PC-9 (cell line): Measurements from ENCODE around the gene GHRH. TPM values are rescaled to one million over a fixed set of nuclear protein-coding genes. Genes with fewer than 3 reads are reported as not detected.

Source experiments
- BruUV-seq: library from RNA; stranded (reverse); fragments of 400-500 nt; replicated peaks from 2 replicates; lab custom pipeline; 2021; lab: Mats Ljungman, UMichigan
- CTCF ChIA-PET: fragments of 300-600 bp; sonication (Branson Sonifier 250); formaldehyde crosslinking; loops from one replicate; lab custom pipeline; 2022; ENCODE audit warnings: antibody characterized with exemption; lab: Charles Lee
- POLR2A ChIA-PET: fragments of 300-600 bp; sonication (Branson Sonifier 250); formaldehyde crosslinking; loops from one replicate; lab custom pipeline; 2022; ENCODE audit warnings: antibody characterized with exemption; ENCODE audit not compliant: unreplicated experiment; lab: Charles Lee
- DNase-seq, 2 experiments: peaks; one replicate each; pipeline versions ENCODE4 v3.0.0 to v3.0.0-alpha.2; 2015 to 2022; ENCODE audit warnings: mixed read lengths in 1 of 2
- H2AFZ ChIP-seq: fragments of 200-600 bp; sonication (generic); 2 replicates; pipeline ENCODE4 v1.8.1; 2017; ENCODE audit warnings: antibody characterized with exemption
- H3F3A ChIP-seq: fragments of 200-600 bp; sonication (generic); 2 replicates; pipeline ENCODE4 v1.8.1; 2017; ENCODE audit warnings: antibody characterized with exemption, mild to moderate bottlenecking, low read depth; ENCODE audit not compliant: insufficient read depth
- H3K27ac ChIP-seq: fragments of 200-600 bp; sonication (generic); 2 replicates; pipeline ENCODE4 v1.6.1; 2016; ENCODE audit warnings: mixed run types
- H3K27me3 ChIP-seq: fragments of 200-600 bp; sonication (generic); 2 replicates; pipeline ENCODE4 v1.6.1; 2016; ENCODE audit warnings: low read depth, mixed run types; ENCODE audit not compliant: insufficient read depth
- H3K36me3 ChIP-seq: fragments of 200-600 bp; sonication (generic); 2 replicates; pipeline ENCODE4 v1.6.1; 2016; ENCODE audit warnings: low read depth, mixed run types
- H3K4me1 ChIP-seq: fragments of 200-600 bp; sonication (generic); replicated peaks from 2 replicates; pipeline ENCODE4 v1.6.1; 2016; ENCODE audit warnings: mixed run types; ENCODE audit not compliant: insufficient read depth
- H3K4me2 ChIP-seq: fragments of 200-600 bp; sonication (generic); 2 replicates; pipeline ENCODE4 v1.6.1; 2017; ENCODE audit warnings: mixed run types
- H3K4me3 ChIP-seq: fragments of 200-600 bp; sonication (generic); 2 replicates; pipeline ENCODE4 v1.6.1; 2016; ENCODE audit warnings: mixed run types
- H3K79me2 ChIP-seq: fragments of 200-600 bp; sonication (generic); 2 replicates; pipeline ENCODE4 v1.6.1; 2017; ENCODE audit warnings: low read depth, mixed run types
- H3K9me2 ChIP-seq: fragments of 200-600 bp; sonication (generic); 2 replicates; pipeline ENCODE4 v1.8.1; 2017; ENCODE audit warnings: mild to moderate bottlenecking; ENCODE audit not compliant: insufficient read depth
- H3K9me3 ChIP-seq: fragments of 200-600 bp; sonication (generic); 2 replicates; pipeline ENCODE4 v1.8.1; 2016; ENCODE audit warnings: low read depth; ENCODE audit not compliant: insufficient read depth
- H4K20me1 ChIP-seq: fragments of 200-600 bp; sonication (generic); 2 replicates; pipeline ENCODE4 v1.8.1; 2017; ENCODE audit not compliant: insufficient read depth
- EZH2 ChIP-seq: fragments of 200-600 bp; sonication (generic); IDR thresholded peaks from 2 replicates; pipeline ENCODE4 v1.8.0; 2017; ENCODE audit warnings: antibody characterized with exemption, low read depth
- intact Hi-C: fragments of 100-400 bp; cut with micrococcal nuclease; formaldehyde crosslinking; loops from one replicate; pipeline ENCODE4 v1.10.0; 2022; ENCODE audit not compliant: unreplicated experiment
- total RNA-seq: library from RNA; stranded (reverse); gene quantifications from 2 replicates; pipeline ENCODE4 v1.2.3, GENCODE V29; 2021
- TF ChIP-seq, protein P1 (sequence below): fragments of 200-600 bp; sonication (generic); conservative IDR thresholded peaks from 2 replicates; pipeline ENCODE4 v1.6.1; 2017; ENCODE audit warnings: mixed run types, antibody characterized with exemption, mild to moderate bottlenecking, moderate library complexity

The GHRH gene
- total RNA-seq, 1 experiment from 2014 or later, result not detected

DNA sequence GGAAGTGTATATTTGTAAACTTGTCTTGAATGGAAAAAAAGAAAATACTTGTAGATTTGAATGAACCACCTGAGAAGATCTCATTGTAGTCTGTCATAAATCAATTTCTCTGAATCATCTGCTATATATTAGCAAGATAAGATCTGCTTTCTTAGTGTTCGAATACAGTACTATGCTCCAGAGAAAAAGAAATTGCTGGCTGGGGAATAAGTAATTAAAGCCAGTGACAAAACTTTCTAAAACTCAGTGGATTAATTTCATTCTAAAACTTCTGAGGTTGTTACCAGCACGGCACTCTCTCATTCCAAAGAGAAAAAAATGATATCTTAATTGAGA lies 59.8 kb downstream of the GHRH start:
- no TSS peak for BruUV-seq
- CTCF ChIA-PET, result interaction anchor here (0.6 kb wide), 1 partner anchor 54 kb away, joined by 10 read pairs; no protein-coding TSS in a partner anchor
- Histone ChIP-seq H3K27me3 (no peaks in the 10 kb centered on the region), H3K4me2 (peak overlapping the region; percentile 15; the same call in 1 of the 2 replicates), H3K4me1 (peaks cover 9% of the 10 kb centered on the region), H3K9me3 (no peaks in the 10 kb centered on the region), H3K36me3 (peaks cover 56% of the 10 kb centered on the region), H3K79me2 (peaks cover 13% of the 10 kb centered on the region), H3K4me3 (no peak overlapping the region), H2AFZ (no peak overlapping the region), H4K20me1 (peaks cover 44% of the 10 kb centered on the region), H3K9me2 (no peaks in the 10 kb centered on the region), H3K27ac (peak overlapping the region; percentile 40), H3F3A (peaks cover 21% of the 10 kb centered on the region)
- DNase-seq, result no peak
- intact Hi-C loops, result loop anchor here (1.0 kb wide), 1 partner anchor 333 kb away; no protein-coding TSS in a partner anchor
- POLR2A ChIA-PET, result no interaction called here
- TF ChIP-seq EZH2, result no peak
- TF ChIP-seq, protein P1, sequence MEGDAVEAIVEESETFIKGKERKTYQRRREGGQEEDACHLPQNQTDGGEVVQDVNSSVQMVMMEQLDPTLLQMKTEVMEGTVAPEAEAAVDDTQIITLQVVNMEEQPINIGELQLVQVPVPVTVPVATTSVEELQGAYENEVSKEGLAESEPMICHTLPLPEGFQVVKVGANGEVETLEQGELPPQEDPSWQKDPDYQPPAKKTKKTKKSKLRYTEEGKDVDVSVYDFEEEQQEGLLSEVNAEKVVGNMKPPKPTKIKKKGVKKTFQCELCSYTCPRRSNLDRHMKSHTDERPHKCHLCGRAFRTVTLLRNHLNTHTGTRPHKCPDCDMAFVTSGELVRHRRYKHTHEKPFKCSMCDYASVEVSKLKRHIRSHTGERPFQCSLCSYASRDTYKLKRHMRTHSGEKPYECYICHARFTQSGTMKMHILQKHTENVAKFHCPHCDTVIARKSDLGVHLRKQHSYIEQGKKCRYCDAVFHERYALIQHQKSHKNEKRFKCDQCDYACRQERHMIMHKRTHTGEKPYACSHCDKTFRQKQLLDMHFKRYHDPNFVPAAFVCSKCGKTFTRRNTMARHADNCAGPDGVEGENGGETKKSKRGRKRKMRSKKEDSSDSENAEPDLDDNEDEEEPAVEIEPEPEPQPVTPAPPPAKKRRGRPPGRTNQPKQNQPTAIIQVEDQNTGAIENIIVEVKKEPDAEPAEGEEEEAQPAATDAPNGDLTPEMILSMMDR, result no peak

Other genes starting within 250 kb of the GHRH start
- 14.6 and 23.0 TPM in 2 replicates for gene RBL1, start 165.8 kb downstream of the GHRH start, total RNA-seq
- gene RPN2, start 82.5 kb downstream of the GHRH start, total RNA-seq, result 164 and 185 TPM in 2 replicates
- 3.3 TPM in 2 replicates for gene MROH8, start 82.3 kb downstream of the GHRH start, total RNA-seq
- 44.6 and 65.7 TPM in 2 replicates for gene MANBAL, start 27.8 kb upstream of the GHRH start, total RNA-seq
- gene SRC, start 84.3 kb upstream of the GHRH start, total RNA-seq, result 56.8 and 58.4 TPM in 2 replicates